ENCODE measurements around the gene DERL3. TPM values are rescaled to one million over a fixed set of nuclear protein-coding genes. Genes with fewer than 3 reads are reported as not detected.

Gene DERL3
- total and polyA plus RNA-seq, 12 donors: 0.36 to 4.3 (median 2.6) TPM; not detected in 1

- Histone ChIP-seq H3K4me3 (no peak overlapping the region), H3K27me3 (no peaks in the 10 kb centered on the region), H3K27ac (peak overlapping the region in 1 of 5 donors; percentile 40), H3K36me3 (replicated peaks in 1 of 2) (peaks cover 0 to 60% of the 10 kb centered on the region in 2 donors), H3K4me1 (replicated peaks in 1 of 2) (peaks cover 9 to 34% of the 10 kb centered on the region in 2 donors), H3K9me3 (replicated peaks in 1 of 3) (no peaks in the 10 kb centered on the region)
- TF ChIP-seq, protein P1, sequence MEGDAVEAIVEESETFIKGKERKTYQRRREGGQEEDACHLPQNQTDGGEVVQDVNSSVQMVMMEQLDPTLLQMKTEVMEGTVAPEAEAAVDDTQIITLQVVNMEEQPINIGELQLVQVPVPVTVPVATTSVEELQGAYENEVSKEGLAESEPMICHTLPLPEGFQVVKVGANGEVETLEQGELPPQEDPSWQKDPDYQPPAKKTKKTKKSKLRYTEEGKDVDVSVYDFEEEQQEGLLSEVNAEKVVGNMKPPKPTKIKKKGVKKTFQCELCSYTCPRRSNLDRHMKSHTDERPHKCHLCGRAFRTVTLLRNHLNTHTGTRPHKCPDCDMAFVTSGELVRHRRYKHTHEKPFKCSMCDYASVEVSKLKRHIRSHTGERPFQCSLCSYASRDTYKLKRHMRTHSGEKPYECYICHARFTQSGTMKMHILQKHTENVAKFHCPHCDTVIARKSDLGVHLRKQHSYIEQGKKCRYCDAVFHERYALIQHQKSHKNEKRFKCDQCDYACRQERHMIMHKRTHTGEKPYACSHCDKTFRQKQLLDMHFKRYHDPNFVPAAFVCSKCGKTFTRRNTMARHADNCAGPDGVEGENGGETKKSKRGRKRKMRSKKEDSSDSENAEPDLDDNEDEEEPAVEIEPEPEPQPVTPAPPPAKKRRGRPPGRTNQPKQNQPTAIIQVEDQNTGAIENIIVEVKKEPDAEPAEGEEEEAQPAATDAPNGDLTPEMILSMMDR (IDR thresholded peaks at IDR 0.05): no peak
- no peak for TF ChIP-seq POLR2A (IDR thresholded peaks at IDR 0.05)
- no peak for DNase-seq
- intact Hi-C loops (cut with DNase I): no loop called here
- 91 to 95% (median 92%) methylated on average over 12 of the region's 12 CpGs for WGBS, 4 donors
Observed at GRCh38 chr22:23825246-23825905, 13.4 kb downstream of the DERL3 start.

DNA sequence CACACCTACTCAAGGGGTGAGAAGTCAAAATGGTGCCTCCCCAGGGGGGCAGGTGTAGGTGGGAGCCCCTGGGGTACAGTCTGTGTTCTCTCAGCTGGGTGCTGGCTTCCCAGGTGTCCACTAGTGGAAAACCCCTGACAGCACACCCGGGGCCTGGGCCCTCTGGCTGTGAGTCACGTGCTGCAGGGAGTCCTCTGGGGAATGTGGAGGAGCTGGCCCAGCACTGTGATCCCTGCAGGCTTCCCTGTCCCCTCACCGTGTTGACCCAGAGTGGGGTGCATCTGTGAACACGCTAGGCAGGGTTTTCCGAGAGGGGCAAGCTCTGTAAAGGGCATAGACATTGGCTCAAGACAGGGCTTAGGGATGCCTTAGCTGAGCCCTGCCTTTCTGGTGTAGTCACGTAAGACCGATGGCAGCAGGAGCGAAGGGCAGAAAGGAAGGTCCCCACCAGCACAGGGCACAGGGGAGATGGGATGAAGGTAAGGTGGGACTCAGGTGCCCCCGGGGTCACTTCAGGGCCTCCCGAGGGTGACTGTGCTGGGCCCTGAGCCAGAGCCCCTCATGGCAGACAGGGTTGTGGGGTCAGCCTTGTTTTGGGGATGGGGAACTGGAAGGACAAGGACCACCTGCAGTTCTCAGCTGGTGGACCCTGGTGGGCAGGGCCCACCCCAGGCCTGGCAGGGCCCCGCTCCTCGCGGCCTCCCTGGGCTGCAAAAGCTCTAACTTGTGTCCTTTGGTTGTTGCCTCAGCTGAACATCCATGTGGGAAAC, 14.1 kb downstream of the DERL3 start:
- intact Hi-C loops (cut with DNase I): no loop called here
- Histone ChIP-seq H3K4me3 (no peak overlapping the region), H3K4me1 (replicated peaks in 1 of 2) (peaks cover 9 to 34% of the 10 kb centered on the region in 2 donors), H3K27me3 (no peaks in the 10 kb centered on the region), H3K36me3 (replicated peaks in 1 of 2) (peaks cover 0 to 67% of the 10 kb centered on the region in 2 donors), H3K27ac (peak overlapping the region in 1 of 5 donors; percentile 50), H3K9me3 (replicated peaks in 1 of 3) (no peaks in the 10 kb centered on the region)
- no peak for DNase-seq
- 85 to 89% (median 87%) methylated on average over 3 to 13 of the region's 13 CpGs for WGBS, 4 donors
- TF ChIP-seq, protein P1 (IDR thresholded peaks at IDR 0.05): no peak
- no peak for TF ChIP-seq POLR2A (IDR thresholded peaks at IDR 0.05)

DNA sequence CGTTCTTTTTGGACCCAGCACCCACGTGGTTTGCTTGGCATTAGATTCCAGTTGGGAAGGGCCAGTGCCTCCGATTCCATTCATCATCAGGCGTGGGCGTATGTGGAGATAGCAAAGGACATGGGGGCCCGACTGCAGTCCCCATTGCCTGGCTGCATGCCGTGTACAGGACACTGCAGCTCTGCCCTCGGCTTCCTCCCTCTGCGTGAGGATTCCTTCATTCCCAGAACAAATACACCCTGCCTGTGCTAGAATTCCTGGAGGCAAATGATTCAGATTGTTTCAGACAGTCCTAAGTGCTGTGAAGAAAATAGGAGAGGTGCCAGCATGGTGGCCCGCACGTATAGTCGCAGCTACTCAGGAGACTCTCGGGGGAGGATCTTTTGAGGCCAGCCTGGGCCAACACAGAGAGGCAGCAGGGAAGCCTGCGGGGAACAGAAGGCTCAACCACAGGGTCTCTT, 15.4 kb downstream of the DERL3 start:
- Histone ChIP-seq H3K27me3 (no peaks in the 10 kb centered on the region), H3K4me1 (replicated peaks in 1 of 2) (peaks cover 9 to 27% of the 10 kb centered on the region in 2 donors), H3K27ac (peak overlapping the region in 2 of 5 donors; percentile 37 to 50), H3K4me3 (no peak overlapping the region), H3K9me3 (replicated peaks in 1 of 3) (no peaks in the 10 kb centered on the region), H3K36me3 (replicated peaks in 1 of 2) (peaks cover 0 to 80% of the 10 kb centered on the region in 2 donors)
- TF ChIP-seq, protein P1 (IDR thresholded peaks at IDR 0.05): no peak
- no peak for TF ChIP-seq POLR2A (IDR thresholded peaks at IDR 0.05)
- WGBS, 4 donors: 57 to 71% (median 60%) methylated on average over 13 to 14 of the region's 14 CpGs
- intact Hi-C loops (cut with DNase I): no loop called here
- DNase-seq: peak in 5 of 7 donors; percentile 55 to 78 (median 63)

GRCh38 chr22:23822101-23822671, 16.6 kb downstream of the DERL3 start:
- no peak for TF ChIP-seq POLR2A (IDR thresholded peaks at IDR 0.05)
- TF ChIP-seq, protein P1 (IDR thresholded peaks at IDR 0.05): no peak
- Histone ChIP-seq H3K4me1 (replicated peaks in 1 of 2) (peaks cover 9 to 26% of the 10 kb centered on the region in 2 donors), H3K9me3 (replicated peaks in 1 of 3) (no peaks in the 10 kb centered on the region), H3K36me3 (replicated peaks in 1 of 2) (peaks cover 0 to 80% of the 10 kb centered on the region in 2 donors), H3K4me3 (no peak overlapping the region), H3K27ac (peak overlapping the region in 1 of 5 donors; percentile 60), H3K27me3 (no peaks in the 10 kb centered on the region)
- 66 to 84% (median 76%) methylated on average over 4 to 6 of the region's 6 CpGs for WGBS, 4 donors
- no peak for DNase-seq
- intact Hi-C loops (cut with DNase I): no loop called here

Measured in adrenal gland (tissue), 12 donors.